HG03159 (cell line): ENCODE data around the gene MYH6.
"Not testable (repeated sequence)": the region's sequence is repeated elsewhere in the genome, so short reads cannot be mapped to it uniquely, and the experiment has no call there.

ENCODE experiments used
- ATAC-seq: cut with Tn5 transposase; IDR thresholded peaks from one replicate; pipeline ENCODE4 v1.9.1; 2021; ENCODE audit warnings: mild to moderate bottlenecking, moderate library complexity; ENCODE audit not compliant: unreplicated experiment

Gene MYH6

DNA sequence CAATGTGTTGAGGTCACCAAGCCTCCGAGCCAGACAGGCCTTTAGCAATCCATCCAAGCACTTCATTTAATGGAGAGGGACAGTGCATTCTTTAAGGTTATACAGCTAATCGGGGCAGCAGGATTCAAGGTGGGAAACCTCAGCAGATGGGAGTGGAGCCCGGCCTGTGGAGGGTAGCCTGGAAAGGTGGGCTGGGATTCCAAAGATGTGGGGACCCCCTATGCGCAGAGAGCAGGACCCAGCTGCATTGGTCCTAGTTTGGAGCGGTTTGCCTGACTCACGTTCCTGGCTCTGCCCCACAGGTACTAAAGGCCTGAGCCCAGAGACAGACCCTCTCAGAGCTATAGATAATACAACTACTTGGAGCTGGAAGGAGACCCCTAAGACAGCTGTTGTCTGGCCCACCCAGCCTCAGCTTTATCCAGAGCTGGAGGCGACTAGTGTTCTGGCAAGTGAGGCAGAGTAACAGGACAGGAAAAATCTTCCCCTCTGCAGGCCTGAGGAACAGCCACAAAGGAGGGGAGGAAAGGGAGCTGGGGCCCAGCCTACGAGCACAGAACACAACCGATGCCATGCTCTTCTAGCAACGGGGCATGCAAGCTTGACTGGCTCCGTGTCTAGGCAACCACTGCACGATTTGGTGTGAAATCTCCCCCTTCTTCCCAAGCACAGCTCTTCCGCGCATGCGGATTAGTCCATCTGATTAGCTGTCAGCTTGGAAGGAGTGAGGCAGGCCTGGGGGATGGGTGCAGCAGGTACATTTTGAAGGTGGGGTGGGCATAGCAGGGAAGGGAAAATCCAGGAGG, 28.5 kb upstream of the MYH6 start:
- ATAC-seq = no peak

DNA sequence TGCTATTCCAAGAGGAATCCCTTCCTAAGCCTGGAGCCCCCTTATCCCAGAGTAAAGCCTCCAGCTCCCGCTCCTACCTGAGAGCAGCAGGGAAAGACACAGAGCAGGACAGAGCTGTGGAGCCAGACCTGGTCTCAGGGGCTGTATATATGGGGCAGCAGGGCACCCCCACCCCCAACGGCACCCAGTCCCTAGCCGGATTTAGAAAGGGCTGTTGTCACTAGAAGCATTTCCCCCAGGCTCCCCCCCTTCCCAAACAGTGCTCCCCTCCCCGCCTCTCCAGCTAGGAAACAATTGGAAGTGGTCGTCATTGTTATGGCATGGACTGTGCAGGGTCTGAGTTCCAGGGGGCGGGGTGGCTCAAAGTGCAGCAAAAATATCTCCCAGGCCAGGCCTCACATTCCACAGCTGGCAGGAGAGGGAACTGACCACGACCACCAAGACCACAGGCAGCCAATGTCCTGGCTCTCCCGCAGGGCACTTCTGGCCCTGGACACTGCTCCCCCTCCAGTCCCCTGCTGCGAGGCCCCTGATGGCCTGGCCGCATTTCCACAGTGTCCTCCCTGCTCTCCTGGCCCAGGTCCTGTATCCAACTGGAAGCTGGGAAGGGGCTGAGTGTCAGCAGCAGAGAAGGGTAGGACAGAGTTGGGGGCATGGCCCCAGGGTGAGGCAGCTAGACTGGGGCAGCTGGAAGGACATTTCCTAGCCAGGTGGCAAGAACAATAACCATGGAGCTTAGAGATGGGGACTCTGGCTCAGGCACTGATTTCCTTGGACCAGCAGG, 27.7 kb upstream of the MYH6 start, which contains the start of gene MYH7:
TSS of gene MYH7 (minus strand) at position 118 of the 784 bp plus-strand sequence. CDS start 1,928 bp downstream, outside the sequence.
- ATAC-seq = no peak

DNA sequence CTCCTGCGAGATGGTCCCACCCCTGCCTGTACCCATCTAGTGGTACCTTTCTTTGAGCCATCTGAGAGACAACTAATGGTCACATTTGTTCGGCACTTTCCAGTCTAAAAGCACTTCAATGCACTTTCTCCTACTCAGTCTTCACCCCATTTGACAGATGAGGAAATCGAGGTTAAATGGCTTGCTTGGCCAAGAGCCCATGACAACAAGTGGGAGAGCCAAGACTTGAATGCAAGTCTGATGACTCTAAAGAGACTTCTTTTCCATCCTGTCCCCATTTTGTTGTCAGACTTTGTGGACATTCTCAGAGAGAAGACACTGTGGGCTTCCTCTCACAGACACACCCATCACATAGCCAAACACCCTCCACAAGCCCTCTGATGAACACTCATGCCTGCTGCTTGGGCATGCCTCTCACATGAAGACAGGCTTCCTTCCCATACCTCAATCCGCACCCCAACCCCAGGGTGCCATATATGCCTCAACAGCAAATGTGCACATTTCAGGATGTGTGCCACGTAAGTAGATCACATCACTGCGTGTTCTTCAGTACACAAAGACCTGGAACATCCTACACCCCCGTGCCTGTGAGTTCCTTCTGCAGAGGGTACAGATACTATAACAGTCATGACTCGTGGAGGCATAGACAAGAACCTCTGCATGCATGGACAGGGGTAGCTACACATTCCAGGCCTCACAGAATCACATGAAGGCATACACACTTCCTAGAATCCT, 26.6 kb upstream of the MYH6 start:
- no peak for ATAC-seq

DNA sequence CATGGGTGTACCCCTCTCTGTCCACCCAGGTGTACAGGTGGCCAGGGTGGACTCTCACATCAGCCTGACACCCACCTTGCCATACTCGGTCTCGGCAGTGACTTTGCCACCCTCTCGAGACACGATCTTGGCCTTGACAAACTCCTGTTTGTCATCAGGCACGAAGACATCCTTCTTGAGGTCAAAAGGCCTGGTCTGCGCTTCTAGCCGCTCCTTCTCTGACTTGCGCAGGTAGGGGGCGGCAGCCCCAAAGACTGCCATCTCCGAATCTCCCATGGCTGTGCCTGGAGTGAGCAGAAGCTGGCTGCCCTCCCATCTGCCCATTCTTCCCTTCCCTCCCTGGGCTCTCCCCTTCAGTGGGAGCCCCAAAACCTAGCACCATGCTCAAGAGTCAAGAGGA, 25.4 kb upstream of the MYH6 start:
- ATAC-seq = no peak

DNA sequence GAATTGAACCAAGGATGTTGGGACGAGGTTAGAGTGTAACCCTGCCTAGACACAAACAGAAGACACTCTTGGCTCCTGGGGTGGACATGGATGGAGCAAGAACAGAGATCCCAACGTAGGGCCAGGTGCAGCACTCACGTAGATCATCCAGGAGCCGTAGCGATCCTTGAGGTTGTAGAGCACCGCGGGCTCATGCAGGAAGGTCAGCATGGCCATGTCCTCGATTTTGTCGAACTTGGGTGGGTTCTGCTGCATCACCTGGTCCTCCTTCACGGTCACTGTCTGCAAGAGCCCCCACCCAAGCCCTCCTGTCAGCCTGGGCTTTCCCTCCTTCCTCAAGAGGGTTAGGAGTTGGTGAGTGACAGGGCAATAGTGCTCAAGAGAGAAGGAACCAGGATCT, 24.9 kb upstream of the MYH6 start:
- no peak for ATAC-seq

DNA sequence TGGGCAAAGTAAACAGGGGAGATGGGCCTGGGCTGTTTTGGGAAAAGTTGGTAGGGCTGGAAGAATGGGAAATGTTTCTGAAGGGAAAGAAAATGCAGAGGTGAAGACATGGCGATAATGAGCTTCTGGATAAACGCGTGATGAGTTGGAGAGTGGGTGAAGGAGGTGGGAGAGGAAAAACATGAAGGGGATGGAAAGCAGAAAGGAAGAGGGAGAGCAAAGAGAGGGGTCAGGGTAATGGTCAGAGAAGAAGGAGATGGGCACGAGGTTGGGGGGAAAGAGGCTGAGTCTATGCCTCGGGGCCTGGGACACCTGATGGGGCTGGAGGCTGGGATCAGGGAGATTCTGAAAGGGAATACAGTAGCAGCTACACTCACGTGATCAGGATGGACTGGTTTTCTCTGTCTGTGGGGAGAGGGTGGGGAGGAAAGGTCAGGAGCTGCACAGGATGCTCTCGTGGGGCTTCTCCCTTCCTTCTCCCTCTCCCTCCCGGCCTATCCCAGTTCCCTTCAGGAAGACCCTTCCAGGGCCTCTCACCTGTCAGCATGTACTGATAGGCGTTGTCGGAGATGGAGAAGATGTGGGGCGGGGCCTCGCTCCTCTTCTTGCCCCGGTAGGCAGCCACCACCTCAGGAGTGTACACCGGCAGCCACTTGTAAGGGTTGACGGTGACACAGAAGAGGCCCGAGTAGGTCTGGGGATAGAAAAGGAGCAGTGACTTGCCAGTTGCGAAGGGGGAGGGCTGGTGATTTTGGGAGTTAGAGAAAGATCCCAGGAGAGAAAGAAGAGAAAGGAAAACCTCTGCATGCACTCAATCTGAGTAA, 24.2 kb upstream of the MYH6 start:
- ATAC-seq = no peak

DNA sequence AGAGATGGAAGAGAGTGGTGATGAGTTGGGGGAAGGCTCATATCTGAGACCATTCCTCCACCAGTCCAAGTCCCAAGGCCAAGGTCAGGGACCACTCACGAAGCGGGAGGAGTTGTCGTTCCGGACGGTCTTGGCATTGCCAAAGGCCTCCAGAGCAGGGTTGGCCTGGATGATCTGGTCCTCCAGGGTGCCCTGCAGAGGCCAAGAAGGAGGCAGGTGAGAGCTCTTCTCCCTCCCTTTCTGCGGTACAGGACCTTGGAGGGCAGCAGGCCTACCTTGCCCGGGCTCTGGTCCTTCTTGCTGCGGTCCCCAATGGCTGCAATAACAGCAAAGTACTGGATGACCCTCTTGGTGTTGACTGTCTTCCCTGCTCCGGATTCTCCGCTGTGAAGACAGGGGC, 23.4 kb upstream of the MYH6 start:
- no peak for ATAC-seq

DNA sequence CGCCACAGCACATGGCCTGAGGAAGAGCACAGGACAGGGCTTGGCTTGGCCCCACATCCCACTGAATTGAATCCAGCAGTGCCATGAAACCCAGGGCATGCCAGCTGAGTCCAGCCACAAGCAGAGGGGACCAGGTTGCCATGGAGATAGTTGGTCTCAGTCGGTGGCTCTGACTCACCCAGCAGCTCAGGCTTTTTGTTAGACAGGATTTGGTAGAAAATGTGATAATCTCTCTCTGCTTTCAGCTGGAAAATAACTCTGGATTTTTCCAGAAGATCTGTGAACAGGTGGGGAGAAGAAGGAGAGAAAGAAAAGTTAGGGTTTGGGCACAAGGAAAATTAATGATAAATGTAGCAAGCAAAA, 22.6 kb upstream of the MYH6 start:
- ATAC-seq = no peak

DNA sequence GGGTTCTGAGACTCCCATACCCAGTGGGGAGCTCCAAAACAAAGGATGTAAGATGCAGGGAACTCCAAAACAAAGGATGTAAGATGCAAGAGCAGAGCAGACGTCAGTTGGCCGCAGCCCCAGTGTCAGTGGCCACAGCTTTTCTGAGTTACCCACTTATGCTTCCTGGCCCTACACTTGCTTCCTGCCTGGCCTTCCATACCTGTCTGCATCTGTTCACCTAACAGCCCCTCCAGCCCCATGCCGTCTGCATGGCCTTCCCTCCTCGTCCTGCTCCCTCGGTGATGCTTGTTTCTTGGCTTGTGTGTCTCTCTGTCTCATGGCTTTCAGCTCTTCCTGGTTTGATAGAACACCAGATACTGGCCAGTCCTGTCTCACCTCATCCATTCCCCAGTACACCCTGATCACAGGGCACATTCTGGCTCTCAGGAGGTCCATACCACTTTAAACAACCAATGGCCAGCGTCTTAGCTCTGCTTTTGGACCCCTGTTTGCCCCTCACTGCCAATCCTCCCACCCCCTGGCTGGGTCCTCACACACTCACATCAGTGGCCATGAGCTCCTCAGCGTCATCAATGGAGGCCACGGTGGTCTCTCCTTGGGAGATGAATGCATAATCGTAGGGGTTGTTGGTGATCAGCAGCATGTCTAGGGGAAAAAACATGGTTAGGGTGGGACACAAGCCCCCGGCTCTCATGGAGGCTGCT, 22.1 kb upstream of the MYH6 start:
- ATAC-seq = no peak

DNA sequence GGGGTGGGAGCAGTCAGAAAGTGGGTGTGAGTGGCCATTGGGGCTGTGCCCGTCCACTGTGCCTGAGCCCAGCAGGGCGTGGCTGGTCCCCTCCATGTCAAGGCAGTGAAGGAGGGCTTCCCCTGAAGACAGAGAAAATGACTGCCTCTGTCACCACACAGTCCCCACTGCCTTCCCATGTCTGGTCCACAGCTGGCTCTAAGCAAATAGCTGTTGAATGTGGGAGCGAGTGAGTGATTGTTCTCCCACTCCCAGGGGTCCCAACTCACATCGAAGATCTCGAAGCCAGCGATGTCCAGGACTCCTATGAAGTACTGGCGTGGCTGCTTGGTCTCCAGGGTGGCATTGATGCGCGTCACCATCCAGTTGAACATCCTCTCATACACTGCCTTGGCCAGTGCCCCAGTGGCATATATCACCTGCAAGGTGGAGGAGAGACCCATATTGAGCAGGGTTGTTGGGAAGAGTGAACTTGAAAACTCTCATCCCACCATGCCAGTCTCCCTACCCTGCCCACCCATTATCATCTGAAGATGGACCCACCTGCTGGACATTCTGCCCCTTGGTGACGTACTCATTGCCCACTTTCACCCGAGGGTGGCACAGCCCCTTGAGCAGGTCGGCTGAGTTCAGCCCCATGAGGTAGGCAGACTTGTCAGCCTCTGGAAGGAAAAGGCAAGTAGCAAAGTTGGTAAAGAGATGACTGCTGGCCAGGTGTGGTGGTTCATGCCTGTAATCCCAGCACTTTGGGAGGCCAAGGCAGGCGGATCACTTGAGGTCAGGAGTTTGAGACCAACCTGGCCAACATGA, 20.8 kb upstream of the MYH6 start:
- no peak for ATAC-seq

DNA sequence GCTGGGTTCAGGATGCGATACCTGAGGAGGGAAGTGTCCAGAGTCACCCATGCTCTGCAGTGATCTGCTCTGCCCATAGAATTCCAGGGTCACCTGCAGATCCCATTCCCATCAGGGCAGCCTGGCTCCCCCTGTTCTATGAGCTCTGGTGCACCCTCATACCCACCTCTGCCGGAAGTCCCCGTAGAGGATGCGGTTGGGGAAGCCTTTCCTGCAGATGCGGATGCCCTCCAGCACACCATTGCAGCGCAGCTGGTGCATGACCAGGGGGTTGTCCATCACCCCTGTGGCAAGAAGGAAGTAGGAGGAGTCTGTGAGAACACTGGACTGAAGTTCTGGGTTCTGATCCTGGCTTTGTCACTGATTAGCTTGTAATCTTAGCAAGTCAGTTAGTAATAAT, 17.7 kb upstream of the MYH6 start:
- not testable (repeated sequence) for ATAC-seq

DNA sequence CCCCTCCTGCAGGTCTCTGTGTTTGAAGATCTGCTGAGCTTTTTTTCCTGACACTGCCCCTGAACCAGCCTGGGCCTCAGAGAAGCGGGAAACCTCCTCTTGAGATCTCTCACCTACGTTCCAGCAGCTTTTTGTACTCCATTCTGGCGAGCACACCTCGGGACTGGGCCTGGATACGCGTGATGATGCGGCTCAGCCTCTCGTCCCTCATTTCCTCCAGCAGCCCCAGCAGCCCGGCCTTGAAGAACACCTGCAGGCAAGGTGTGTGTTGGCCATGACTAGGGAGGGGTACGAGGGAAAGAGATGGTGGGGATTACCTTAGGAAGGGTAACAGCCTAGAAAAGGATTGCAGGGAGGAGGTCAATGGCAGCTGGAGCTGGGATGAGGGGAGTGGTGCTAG, 17.1 kb upstream of the MYH6 start:
- ATAC-seq = no peak

DNA sequence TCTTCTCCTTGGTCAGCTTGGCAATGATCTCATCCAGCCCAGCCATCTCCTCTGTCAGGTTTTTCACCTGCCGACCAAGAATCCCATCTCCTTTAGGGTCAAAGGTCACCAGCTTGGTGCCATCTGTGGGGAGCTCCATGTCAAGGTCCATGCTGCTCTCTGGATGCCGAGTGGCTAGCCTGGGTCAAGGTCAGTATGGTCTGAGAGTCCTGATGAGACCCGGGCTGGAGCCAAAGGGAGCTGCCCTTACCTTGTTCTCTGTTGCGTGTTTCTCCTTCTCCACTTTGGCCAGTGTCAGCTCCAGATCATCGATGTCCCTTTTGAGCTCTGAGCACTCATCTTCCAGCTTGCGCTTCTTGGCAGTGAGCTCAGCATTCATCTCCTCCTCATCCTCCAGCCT, 15.6 kb upstream of the MYH6 start:
- ATAC-seq = no peak

DNA sequence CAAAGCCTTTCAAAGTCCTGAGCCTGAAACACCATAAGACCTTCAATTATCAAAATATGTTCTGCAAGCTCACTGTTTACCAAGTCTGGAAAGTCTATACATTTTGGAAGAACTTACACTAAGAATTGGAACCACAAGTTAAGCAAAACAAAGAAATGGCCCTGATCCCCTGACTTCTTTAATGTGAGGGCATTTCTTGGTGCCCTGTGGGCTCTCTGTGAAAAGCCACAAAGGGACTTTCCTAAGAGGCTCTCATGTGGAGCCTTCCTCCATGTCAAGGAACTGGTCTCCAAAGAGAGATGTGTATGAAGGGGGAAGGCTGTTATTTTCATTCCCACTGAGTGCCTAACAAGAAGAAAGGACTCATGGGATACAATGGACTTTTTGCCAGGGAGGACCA, 13.5 kb upstream of the MYH6 start:
- ATAC-seq = no peak

DNA sequence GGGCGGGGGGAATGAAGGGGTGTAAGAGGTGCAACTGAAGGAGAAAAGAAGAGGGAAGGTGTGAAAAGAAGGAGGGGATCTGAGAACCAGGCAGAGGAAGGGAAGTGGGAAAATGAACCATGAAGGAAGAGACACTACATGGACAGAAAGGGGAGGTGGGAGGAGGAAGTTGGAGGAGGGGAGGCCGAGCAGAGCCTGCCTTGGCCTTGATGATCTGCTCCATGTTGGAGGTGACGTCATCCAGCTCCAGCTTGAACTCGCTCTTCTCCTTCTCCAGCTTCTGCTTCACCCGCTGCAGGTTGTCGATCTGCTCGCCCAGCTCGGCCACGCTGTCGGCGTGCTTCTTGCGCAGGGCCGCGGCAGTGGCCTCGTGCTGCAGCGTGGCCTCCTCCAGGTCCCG, 11.6 kb upstream of the MYH6 start:
- ATAC-seq = not testable (repeated sequence)

DNA sequence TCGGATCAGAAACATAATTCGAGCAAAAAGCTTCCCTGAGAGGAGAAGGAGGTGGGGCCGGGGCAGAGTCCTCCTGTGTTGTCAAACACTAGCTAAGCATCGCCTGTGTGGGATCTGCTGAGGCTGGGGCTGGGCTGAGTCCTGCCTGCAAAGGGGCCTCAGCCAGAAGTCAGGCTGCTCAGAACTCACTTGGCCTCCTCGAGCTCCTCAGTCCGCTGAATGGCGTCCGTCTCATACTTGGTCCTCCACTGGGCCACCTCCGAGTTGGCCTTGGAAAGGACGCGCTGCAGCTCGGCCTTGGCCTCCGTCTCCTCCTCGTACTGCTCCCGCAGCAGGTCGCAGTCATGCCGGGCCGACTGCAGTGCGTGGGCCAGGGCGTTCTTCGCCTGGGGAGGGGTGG, 9.9 kb upstream of the MYH6 start:
- no peak for ATAC-seq

DNA sequence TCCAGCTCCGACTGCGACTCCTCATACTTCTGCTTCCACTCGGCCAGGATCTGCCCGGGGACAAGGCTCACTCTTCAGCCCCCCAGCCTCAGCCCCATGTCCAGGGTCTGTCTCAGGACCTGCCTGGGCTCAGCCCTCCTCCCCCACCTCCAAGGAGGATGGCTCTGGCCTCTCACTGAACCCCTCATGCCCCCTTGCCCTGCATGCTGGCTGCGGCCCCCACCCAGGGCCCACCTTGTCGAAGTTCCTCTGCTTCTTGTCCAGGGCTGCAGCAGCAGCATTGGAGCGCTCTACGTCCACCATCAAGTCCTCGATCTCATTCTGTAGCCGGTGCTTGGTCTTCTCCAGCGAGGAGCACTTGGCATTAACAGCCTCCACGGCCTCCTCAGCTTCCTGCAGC, 9.2 kb upstream of the MYH6 start:
- not testable (repeated sequence) for ATAC-seq

DNA sequence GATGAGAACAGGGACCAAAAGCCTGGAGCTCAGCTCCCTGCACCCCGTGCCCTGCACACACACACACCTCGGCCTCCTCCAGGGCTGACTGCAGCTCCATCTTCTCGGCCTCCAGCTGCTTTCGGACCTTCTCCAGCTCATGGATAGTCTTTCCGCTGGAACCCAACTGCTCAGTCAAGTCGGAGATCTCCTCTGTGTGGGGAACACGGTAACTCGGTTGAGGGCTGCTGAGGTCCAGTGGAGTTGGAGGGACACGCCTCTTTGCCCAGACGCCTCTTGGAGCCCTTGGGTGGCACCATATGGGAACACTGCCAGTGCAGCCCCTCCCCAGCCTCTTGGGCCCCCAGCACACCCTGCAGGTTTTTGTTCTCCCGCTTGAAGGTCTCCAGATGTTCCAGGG, 8.7 kb upstream of the MYH6 start:
- no peak for ATAC-seq
